GM23248 (cell line): ENCODE results near the gene CYP4B1. TPM values are rescaled to one million over a fixed set of nuclear protein-coding genes. Genes with fewer than 3 reads are reported as not detected.

Experiments
- DNase-seq: peaks from one replicate; pipeline ENCODE4 v3.0.0-alpha.2; 2015
- H2AFZ ChIP-seq: fragments of 200-600 bp; sonication (generic); 2 replicates; pipeline ENCODE4 v1.6.1; 2016; ENCODE audit warnings: antibody characterized with exemption
- H3F3A ChIP-seq: fragments of 200-600 bp; sonication (generic); 2 replicates; pipeline ENCODE4 v1.6.1; 2016; ENCODE audit warnings: mild to moderate bottlenecking, antibody characterized with exemption, mixed run types; ENCODE audit not compliant: insufficient read depth
- H3K27ac ChIP-seq: fragments of 200-600 bp; sonication (generic); 2 replicates; pipeline ENCODE4 v1.5.1; 2016; ENCODE audit warnings: mild to moderate bottlenecking
- H3K27me3 ChIP-seq: fragments of 200-600 bp; sonication (generic); replicated peaks from 2 replicates; pipeline ENCODE4 v1.6.1; 2016; ENCODE audit warnings: mild to moderate bottlenecking; ENCODE audit not compliant: insufficient read depth
- H3K36me3 ChIP-seq: fragments of 200-600 bp; sonication (generic); 2 replicates; pipeline ENCODE4 v1.6.1; 2016; ENCODE audit warnings: low read depth, mild to moderate bottlenecking
- H3K4me1 ChIP-seq: fragments of 200-600 bp; sonication (generic); 2 replicates; pipeline ENCODE4 v1.6.1; 2016; ENCODE audit warnings: mild to moderate bottlenecking; ENCODE audit not compliant: insufficient read depth
- H3K4me2 ChIP-seq: fragments of 200-600 bp; sonication (generic); one replicate; pipeline ENCODE4 v1.6.1; 2016; ENCODE audit warnings: mild to moderate bottlenecking; ENCODE audit not compliant: unreplicated experiment
- H3K4me3 ChIP-seq: fragments of 200-600 bp; sonication (generic); 2 replicates; pipeline ENCODE4 v1.5.1; 2016; ENCODE audit warnings: mild to moderate bottlenecking
- H3K79me2 ChIP-seq: fragments of 200-600 bp; sonication (generic); 2 replicates; pipeline ENCODE4 v1.6.1; 2016; ENCODE audit warnings: mild to moderate bottlenecking; ENCODE audit not compliant: insufficient read depth
- H3K9ac ChIP-seq: fragments of 200-600 bp; sonication (generic); 2 replicates; pipeline ENCODE4 v1.6.1; 2016; ENCODE audit warnings: mild to moderate bottlenecking
- H3K9me2 ChIP-seq: fragments of 200-600 bp; sonication (generic); 2 replicates; pipeline ENCODE4 v1.6.1; 2016; ENCODE audit warnings: mixed run types, mild to moderate bottlenecking, moderate library complexity; ENCODE audit not compliant: insufficient read depth
- H3K9me3 ChIP-seq: fragments of 200-600 bp; sonication (generic); one replicate; pipeline ENCODE4 v1.6.1; 2017; ENCODE audit warnings: low read depth
- H4K20me1 ChIP-seq: fragments of 200-600 bp; sonication (generic); 2 replicates; pipeline ENCODE4 v1.6.0; 2016; ENCODE audit not compliant: insufficient read depth
- EZH2 ChIP-seq: fragments of 200-600 bp; sonication (generic); IDR thresholded peaks from 2 replicates; pipeline ENCODE4 v1.6.1; 2018; ENCODE audit warnings: antibody characterized with exemption, mild to moderate bottlenecking; ENCODE audit not compliant: insufficient read depth, poor library complexity, severe bottlenecking
- EZH2phosphoT487 ChIP-seq: fragments of 200-600 bp; sonication (generic); IDR thresholded peaks from 2 replicates; pipeline ENCODE4 v1.6.1; 2018; ENCODE audit warnings: antibody characterized with exemption, moderate library complexity, mild to moderate bottlenecking, low read depth; ENCODE audit not compliant: insufficient read depth
- WGBS, 2 experiments: methylation state at CpG; one replicate each; pipeline ENCODE4 v1.1.6; 2015 to 2017; ENCODE audit warnings: low lambda C conversion rate in 2 of 2, low coverage in 1 of 2; ENCODE audit errors: missing lambda C conversion rate in 2 of 2; 5-methylcytosine and 5-hydroxymethylcytosine counted together
- in situ Hi-C: fragments of 300-500 bp; cut with MboI; formaldehyde crosslinking; loops from 2 replicates; pipeline ENCODE4 v1.15.0; 2020
- polyA plus RNA-seq: library from polyadenylated mRNA; unstranded; fragments of >200 nt; fragmentation: Nextera tagmentation; extraction: Ambion mirVana; gene quantifications from 2 replicates; pipeline ENCODE4 v1.2.1, GENCODE V29; 2016
- total RNA-seq: library from RNA; depleted of rRNA; stranded (reverse); fragments of >200 nt; shearing (Covaris generic); gene quantifications from 2 replicates; pipeline ENCODE4 v1.2.3, GENCODE V29; 2014

The CYP4B1 gene
- total and polyA plus RNA-seq, 2 experiments from 2014 or later, result not detected

DNA sequence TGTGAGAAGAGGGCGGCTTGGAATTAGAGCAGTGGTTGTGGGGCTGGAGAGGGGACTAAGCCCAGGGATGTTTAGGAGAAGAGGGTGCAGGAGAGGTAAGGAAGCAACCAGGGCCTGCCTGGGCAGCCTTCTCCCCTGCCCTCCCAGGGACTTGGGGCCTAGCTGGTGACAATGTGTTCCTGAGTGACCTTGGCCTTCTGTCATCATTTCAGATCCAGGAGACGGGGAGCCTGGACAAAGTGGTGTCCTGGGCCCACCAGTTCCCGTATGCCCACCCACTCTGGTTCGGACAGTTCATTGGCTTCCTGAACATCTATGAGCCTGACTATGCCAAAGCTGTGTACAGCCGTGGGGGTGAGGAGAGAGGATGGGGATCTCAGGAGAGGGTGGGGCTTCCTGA is 11.8 kb downstream of the CYP4B1 start:
- Histone ChIP-seq H3K4me3 (no peak overlapping the region), H3K9me3 (no peaks in the 10 kb centered on the region), H3K27me3 (no peaks in the 10 kb centered on the region), H3K9me2 (no peaks in the 10 kb centered on the region), H3K36me3 (no peaks in the 10 kb centered on the region), H4K20me1 (no peaks in the 10 kb centered on the region), H3F3A (no peaks in the 10 kb centered on the region), H2AFZ (no peak overlapping the region), H3K79me2 (no peaks in the 10 kb centered on the region), H3K4me1 (no peaks in the 10 kb centered on the region), H3K4me2 (no peak overlapping the region), H3K27ac (no peak overlapping the region), H3K9ac (no peak overlapping the region)
- DNase-seq, result no peak
- TF ChIP-seq EZH2phosphoT487, result no peak
- no peak for TF ChIP-seq EZH2
- WGBS, 2 experiments, result 45 to 54% methylated on average over 5 of the region's 5 CpGs
- in situ Hi-C loops, result no loop called here

DNA sequence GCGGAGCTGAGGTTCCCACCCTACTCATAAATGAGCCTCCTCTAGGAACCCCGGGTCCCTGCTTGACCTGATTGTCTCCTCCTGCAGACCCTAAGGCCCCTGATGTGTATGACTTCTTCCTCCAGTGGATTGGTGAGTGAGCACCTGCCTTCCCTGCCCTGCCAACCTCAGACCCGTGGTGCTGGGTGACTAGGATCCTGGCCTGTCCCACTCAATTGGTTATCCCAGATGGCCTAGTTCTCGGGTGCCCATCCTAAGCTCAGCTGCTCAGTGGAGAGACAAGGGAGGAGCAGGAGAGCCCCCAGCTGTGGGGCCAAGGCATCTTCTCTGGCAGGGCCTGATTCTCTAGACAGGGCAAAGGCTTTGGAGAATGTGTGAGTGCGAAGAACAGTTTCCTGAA is 12.2 kb downstream of the CYP4B1 start:
- H2AFZ ChIP-seq, result no peak overlapping the region
- no peaks in the 10 kb centered on the region for H4K20me1 ChIP-seq
- H3K4me1 ChIP-seq, result no peaks in the 10 kb centered on the region
- no peak overlapping the region for H3K4me2 ChIP-seq
- no peaks in the 10 kb centered on the region for H3K9me2 ChIP-seq
- no peak for DNase-seq
- no peak for TF ChIP-seq EZH2phosphoT487
- TF ChIP-seq EZH2, result no peak
- no peaks in the 10 kb centered on the region for H3K36me3 ChIP-seq
- H3K9me3 ChIP-seq, result no peaks in the 10 kb centered on the region
- in situ Hi-C loops, result no loop called here
- 42% methylated on average over 5 of the region's 5 CpGs for WGBS, 2 experiments
- H3K9ac ChIP-seq, result no peak overlapping the region
- no peaks in the 10 kb centered on the region for H3F3A ChIP-seq
- no peaks in the 10 kb centered on the region for H3K27me3 ChIP-seq
- no peak overlapping the region for H3K4me3 ChIP-seq
- no peak overlapping the region for H3K27ac ChIP-seq
- H3K79me2 ChIP-seq, result no peaks in the 10 kb centered on the region

DNA sequence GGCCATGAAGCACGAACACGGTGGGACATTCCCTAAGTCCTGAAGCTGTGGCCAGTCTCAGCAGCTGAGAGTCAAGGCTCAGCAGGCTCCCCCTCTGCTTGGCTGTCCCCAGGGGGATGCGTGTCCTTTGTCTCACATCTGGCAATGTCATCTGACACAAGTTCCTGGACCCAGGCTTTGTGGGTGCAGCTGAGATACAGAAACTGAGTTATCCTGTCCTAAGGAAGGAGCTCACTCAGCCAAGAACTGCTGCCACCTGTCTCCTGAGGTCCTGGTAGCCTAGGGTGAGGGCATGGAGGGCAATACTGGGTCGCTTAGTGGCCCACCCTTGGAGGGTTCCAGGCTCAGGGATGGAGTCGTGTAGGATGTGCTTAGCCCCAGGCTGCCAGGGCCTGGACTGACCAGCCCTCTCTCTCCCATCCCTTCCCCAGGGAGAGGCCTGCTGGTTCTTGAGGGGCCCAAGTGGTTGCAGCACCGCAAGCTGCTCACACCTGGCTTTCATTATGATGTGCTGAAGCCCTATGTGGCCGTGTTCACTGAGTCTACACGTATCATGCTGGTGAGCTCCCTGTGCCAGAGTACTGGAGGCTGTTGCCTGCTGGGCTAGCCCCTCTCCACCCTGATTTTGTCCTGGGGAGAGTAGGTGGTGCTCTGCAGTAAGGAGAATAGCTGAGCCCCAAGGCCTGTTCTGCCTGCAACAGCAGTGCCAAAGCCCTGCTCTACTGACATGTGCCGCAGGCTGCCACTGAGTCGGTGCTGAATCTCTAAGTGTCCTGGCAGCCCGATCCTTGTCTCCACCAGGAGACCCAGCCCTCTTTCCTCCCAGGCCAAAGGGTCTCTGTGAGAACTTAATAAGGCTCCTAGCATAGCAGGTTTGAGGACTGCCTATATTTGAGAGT is 13.5 kb downstream of the CYP4B1 start:
- WGBS, 2 experiments, result 21 to 33% methylated on average over 11 of the region's 11 CpGs
- no peak overlapping the region for H3K27ac ChIP-seq
- no peaks in the 10 kb centered on the region for H3K36me3 ChIP-seq
- no peak for DNase-seq
- no peak overlapping the region for H3K9ac ChIP-seq
- no peaks in the 10 kb centered on the region for H3K27me3 ChIP-seq
- no peak overlapping the region for H3K4me2 ChIP-seq
- H3K79me2 ChIP-seq, result no peaks in the 10 kb centered on the region
- no peak overlapping the region for H3K4me3 ChIP-seq
- H3K9me3 ChIP-seq, result no peaks in the 10 kb centered on the region
- no peaks in the 10 kb centered on the region for H3K9me2 ChIP-seq
- TF ChIP-seq EZH2 (no peak), EZH2phosphoT487 (no peak)
- H3F3A ChIP-seq, result no peaks in the 10 kb centered on the region
- in situ Hi-C loops, result no loop called here
- H4K20me1 ChIP-seq, result no peaks in the 10 kb centered on the region
- H2AFZ ChIP-seq, result no peak overlapping the region
- H3K4me1 ChIP-seq, result no peaks in the 10 kb centered on the region

DNA sequence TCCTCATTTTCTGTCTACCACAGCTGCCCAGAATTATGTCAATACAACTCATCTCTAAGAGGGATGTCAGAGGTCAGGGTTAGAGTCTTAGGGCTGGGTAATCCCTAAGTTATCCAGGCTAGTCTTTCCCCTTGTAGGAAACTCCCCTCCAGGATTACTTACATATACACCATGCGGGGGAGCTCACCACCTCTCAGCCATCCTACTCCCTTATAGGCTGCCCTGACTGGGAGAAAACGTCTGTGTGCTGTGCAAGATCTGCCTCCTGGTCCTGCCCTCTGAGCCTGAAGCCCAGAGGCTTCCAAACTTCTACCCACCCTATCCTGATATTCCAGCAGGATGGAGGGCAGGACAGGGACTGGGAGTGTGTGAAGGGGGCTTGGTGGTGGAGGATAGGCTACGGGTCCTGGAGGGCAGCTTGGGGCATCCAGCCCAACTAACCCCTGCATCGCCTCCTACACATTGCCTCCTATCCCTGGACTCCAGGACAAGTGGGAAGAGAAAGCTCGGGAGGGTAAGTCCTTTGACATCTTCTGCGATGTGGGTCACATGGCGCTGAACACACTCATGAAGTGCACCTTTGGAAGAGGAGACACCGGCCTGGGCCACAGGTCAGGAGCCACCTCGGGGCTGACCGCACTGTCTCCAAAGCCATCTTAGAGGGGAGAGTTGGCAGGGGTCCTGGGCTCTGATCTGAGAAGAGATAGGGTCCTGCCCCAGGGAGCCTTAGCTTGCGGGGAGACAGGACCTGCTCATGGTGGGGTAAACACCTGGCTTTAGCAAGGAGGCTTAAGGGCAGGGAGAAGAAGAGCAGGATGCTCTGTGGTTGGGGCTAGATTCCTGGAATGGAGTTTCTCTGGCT is 14.4 kb downstream of the CYP4B1 start:
- 52 to 65% methylated on average over 11 of the region's 11 CpGs for WGBS, 2 experiments
- H3K27ac ChIP-seq, result no peak overlapping the region

More for the DNA sequence above, 14.4 kb downstream of the CYP4B1 start:
- in situ Hi-C loops, result no loop called here
- no peaks in the 10 kb centered on the region for H3K36me3 ChIP-seq
- H3K4me2 ChIP-seq, result no peak overlapping the region
- H3K9me2 ChIP-seq, result no peaks in the 10 kb centered on the region
- no peak overlapping the region for H3K4me3 ChIP-seq
- H2AFZ ChIP-seq, result no peak overlapping the region
- H3K9me3 ChIP-seq, result no peaks in the 10 kb centered on the region
- no peaks in the 10 kb centered on the region for H3K4me1 ChIP-seq
- no peaks in the 10 kb centered on the region for H4K20me1 ChIP-seq
- H3K79me2 ChIP-seq, result no peaks in the 10 kb centered on the region
- DNase-seq, result no peak
- H3F3A ChIP-seq, result no peaks in the 10 kb centered on the region
- TF ChIP-seq EZH2phosphoT487 (no peak), EZH2 (no peak)
- no peaks in the 10 kb centered on the region for H3K27me3 ChIP-seq
- H3K9ac ChIP-seq, result no peak overlapping the region
